Cardiac muscle cell (in vitro differentiated cells and primary cell): ENCODE data around the gene MYCBPAP. TPM values are rescaled to one million over a fixed set of nuclear protein-coding genes. Genes with fewer than 3 reads are reported as not detected.

Source experiments
- DNase-seq, 2 donors: peaks; one replicate each; pipeline versions ENCODE4 v3.0.0 to v3.0.0-alpha.2; 2010 to 2017; ENCODE audit warnings: low read depth in 1 of 2, low spot score in 1 of 2
- H3K27ac ChIP-seq: fragments of 200-600 bp; sonication (generic); 2 replicates; pipeline ENCODE4 v1.5.1; 2016
- H3K27me3 ChIP-seq: fragments of 200-600 bp; sonication (generic); 2 replicates; pipeline ENCODE4 v1.6.0; 2016; ENCODE audit warnings: control low read depth
- H3K36me3 ChIP-seq: fragments of 200-600 bp; sonication (generic); 2 replicates; pipeline ENCODE4 v1.5.1; 2016; ENCODE audit warnings: control low read depth
- H3K4me1 ChIP-seq: fragments of 200-600 bp; sonication (generic); 2 replicates; pipeline ENCODE4 v1.8.1; 2017; ENCODE audit warnings: low read depth, mild to moderate bottlenecking, mixed run types
- H3K4me3 ChIP-seq: fragments of 200-600 bp; sonication (generic); 2 replicates; pipeline ENCODE4 v1.5.1; 2016; ENCODE audit warnings: mild to moderate bottlenecking
- H3K9me3 ChIP-seq: fragments of 200-600 bp; sonication (generic); 2 replicates; pipeline ENCODE4 v1.5.1; 2017; ENCODE audit warnings: low read depth, mild to moderate bottlenecking, control low read depth
- CTCF ChIP-seq: IDR thresholded peaks from 2 replicates; pipeline ENCODE4 v1.5.1; 2012; ENCODE audit warnings: low read depth, mild to moderate bottlenecking, low read length
- polyA plus RNA-seq: library from polyadenylated mRNA; unstranded; fragments of >200 nt; fragmentation: Nextera tagmentation; extraction: Ambion mirVana; gene quantifications from 2 replicates; pipeline ENCODE4 v1.2.1, GENCODE V29; 2016
- total RNA-seq: library from RNA; depleted of rRNA; stranded (reverse); fragments of >200 nt; gene quantifications from 2 replicates; pipeline ENCODE4 v1.2.3, GENCODE V29; 2016

MYCBPAP gene
- total and polyA plus RNA-seq, 2 experiments from 2014 or later, result 1.2 to 3.2 TPM

- peak; percentile 78 for TF ChIP-seq CTCF
- Histone ChIP-seq H3K9me3 (no peaks in the 10 kb centered on the region), H3K27ac (peak within 1 kb of the TSS; percentile 86), H3K4me3 (peak within 1 kb of the TSS; percentile 59), H3K36me3 (no peaks in the 10 kb centered on the region), H3K27me3 (no peaks in the 10 kb centered on the region), H3K4me1 (peaks cover 2% of the 10 kb centered on the region)
- DNase-seq, result peak; percentile 93 to 96
These were observed 29.6 kb upstream of the MYCBPAP start, which contains the start of gene RSAD1 for GRCh38 chr17:50478391-50479381. TSS of gene RSAD1 (plus strand) at chr17:50478860. CDS start at chr17:50478885, 25 bp downstream.

- peaks cover 2% of the 10 kb centered on the region for H3K36me3 ChIP-seq
- peaks cover 2% of the 10 kb centered on the region for H3K4me1 ChIP-seq
- peak overlapping the region; percentile 59 for H3K4me3 ChIP-seq
- DNase-seq, result peak; percentile 86 to 89
- H3K27ac ChIP-seq, result peak overlapping the region; percentile 86
- no peaks in the 10 kb centered on the region for H3K9me3 ChIP-seq
- TF ChIP-seq CTCF, result peak; percentile 52
- no peaks in the 10 kb centered on the region for H3K27me3 ChIP-seq
These were observed 28.6 kb upstream of the MYCBPAP start for GRCh38 chr17:50479522-50480141.

GRCh38 chr17:50480142-50480764 lies 28.0 kb upstream of the MYCBPAP start:
- Histone ChIP-seq H3K36me3 (peaks cover 4% of the 10 kb centered on the region), H3K4me3 (no peak overlapping the region)
- DNase-seq, result no peak

GRCh38 chr17:50480854-50481490 lies 27.3 kb upstream of the MYCBPAP start:
- no peaks in the 10 kb centered on the region for H3K27me3 ChIP-seq
- no peak overlapping the region for H3K27ac ChIP-seq
- no peak for DNase-seq
- H3K9me3 ChIP-seq, result no peaks in the 10 kb centered on the region
- no peak for TF ChIP-seq CTCF
- H3K4me1 ChIP-seq, result peaks cover 2% of the 10 kb centered on the region
- H3K4me3 ChIP-seq, result no peak overlapping the region
- peaks cover 4% of the 10 kb centered on the region for H3K36me3 ChIP-seq

More at GRCh38 chr17:50480142-50480764, 28.0 kb upstream of the MYCBPAP start:
- Histone ChIP-seq H3K9me3 (no peaks in the 10 kb centered on the region), H3K4me1 (peaks cover 2% of the 10 kb centered on the region), H3K27me3 (no peaks in the 10 kb centered on the region), H3K27ac (no peak overlapping the region)
- TF ChIP-seq CTCF, result no peak

GRCh38 chr17:50481648-50482047 lies 26.6 kb upstream of the MYCBPAP start:
- peaks cover 2% of the 10 kb centered on the region for H3K4me1 ChIP-seq
- no peak overlapping the region for H3K4me3 ChIP-seq
- H3K27me3 ChIP-seq, result no peaks in the 10 kb centered on the region
- no peak for TF ChIP-seq CTCF
- no peak for DNase-seq
- no peak overlapping the region for H3K27ac ChIP-seq
- peaks cover 4% of the 10 kb centered on the region for H3K36me3 ChIP-seq
- H3K9me3 ChIP-seq, result no peaks in the 10 kb centered on the region
